Measurements from ENCODE around the gene POU2F2.
"Not testable (repeated sequence)": the region's sequence is repeated elsewhere in the genome, so short reads cannot be mapped to it uniquely, and the experiment has no call there.

POU2F2 gene

DNA sequence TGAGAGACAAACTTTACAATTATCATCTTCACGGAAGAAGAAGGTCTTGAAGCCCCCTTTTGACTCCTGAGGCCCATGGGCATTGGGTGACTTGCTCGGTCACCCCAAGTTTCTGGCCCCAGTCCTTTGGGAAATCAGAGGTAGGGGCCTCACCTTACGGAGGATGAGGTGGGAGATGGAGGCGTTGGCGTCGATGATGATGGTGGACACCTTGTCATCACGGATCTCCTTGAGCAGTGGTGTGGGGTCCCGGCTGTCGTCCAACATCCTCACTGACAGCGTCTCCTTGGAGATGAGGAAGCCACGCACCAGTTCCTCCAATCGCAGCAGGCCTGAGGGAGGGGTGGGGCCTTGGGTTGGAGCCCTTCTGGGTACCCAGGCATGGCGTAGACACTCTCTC, 73.0 kb downstream of the POU2F2 start:
- DNase-seq (ENCODE audit: low spot score) = no peak

- no peak for DNase-seq (ENCODE audit: low spot score)
Measured at GRCh38 chr19:42057846-42058245, 74.4 kb downstream of the POU2F2 start.

GRCh38 chr19:42054205-42054604, 78.0 kb downstream of the POU2F2 start:
- no peak for DNase-seq (ENCODE audit: low spot score)

DNA sequence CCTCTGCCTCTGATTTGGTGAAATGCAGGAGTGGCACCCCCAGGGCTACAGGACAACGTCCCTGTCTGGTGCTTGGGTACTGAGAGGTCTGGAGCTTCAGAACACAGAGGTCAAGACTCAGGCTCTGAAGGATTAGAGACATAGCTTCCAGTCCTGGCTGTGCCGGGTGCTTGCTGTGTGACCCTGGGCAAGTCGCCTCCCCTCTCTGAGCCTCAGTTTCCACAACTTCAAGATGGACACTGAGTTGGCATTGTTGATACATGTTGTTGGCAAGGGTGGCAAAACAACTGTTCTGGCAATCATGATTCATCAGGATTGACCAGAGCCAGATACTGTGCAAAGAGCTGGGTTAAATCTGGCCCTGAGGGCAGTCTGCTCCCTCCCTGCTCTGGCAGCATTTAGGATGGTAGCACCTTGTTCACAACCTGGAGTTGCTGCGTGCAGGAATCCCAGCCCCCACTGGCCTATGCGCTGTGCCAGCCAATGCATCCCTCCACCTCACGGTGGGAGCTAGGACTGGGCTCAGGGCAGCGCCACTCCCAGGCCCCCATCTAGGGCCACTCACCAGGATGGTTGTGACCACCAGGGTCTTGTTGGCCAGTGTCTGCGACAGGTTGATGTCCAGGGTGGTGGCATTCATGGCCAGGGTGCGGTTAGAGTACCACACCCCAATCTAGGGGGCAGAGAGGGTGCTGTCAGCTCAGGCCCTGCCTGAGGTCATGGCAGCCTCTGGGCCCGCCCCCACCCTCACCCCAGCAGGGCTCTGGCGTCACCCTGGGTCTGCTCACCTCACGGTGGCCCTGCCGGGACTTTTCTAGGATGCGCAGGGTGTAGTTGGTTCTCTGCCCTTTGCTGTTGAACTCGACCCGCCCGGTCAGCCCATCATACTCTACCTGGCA, 79.0 kb downstream of the POU2F2 start:
- DNase-seq (ENCODE audit: low spot score) = no peak

- DNase-seq (ENCODE audit: low spot score) = no peak
Measured at GRCh38 chr19:42052241-42052863, 79.9 kb downstream of the POU2F2 start.

DNA sequence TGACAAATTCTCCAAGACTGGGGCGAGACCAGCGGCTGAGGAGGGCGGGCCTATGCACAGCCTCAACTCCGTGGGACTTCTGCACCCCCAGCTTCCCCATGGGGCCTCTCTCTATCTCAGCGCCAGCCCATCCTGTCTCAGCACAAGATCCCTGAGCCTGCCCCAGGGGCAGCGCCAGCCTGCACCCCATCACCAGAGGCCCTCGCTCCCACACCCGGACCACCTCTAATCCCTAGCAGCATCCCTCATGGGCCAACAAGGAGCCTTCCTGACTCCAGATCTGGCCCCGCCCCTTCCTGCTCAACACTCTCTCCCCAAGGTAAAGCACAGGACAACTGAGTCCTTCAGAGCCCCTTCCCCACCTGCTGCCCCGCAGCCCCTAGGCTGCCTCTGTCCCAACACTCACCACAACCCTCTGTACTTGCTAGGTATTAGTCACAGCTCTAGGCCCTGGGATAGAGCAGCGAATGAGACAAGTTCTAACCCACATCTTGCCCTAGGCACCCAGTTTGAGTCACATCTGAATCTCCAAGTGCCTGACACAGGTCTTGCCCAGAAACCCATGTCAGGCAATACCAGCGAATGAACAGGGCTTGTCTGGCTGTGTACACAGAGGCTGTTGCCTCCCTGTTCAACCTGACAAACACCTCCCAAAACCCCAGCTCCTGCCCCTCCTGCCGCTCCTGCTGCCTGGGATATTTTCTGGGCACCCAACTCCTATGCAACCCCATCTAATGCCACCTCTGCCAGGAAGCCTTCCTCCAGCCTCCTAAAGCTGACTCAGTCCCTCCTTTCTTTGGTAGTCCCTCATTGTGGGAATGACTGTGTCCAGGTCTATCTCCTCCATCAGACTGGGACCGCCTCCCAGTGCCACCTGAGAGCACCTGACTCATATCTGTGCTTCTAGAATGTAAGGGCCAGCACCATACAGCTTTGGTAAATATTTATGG, 80.8 kb downstream of the POU2F2 start:
- DNase-seq (ENCODE audit: low spot score) = no peak

DNA sequence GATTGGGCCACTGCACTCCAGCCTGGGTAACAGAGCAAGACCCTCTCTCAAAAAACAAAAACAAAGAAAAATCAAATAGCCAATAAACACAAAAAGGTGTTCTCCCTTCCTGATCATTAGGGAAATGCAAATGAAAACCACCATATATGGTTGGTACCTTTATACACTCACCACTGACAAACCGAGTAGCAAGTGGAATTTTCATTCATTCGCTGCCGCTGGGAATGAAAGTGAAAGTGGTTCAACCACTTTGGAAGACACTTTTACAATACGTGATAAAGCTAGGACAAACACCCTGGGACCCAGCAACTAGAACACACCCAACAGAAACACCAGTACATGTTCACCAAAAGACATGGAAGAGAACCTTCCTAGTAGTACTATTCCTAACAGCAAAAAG, 83.3 kb downstream of the POU2F2 start:
- no peak for DNase-seq (ENCODE audit: low spot score)

DNA sequence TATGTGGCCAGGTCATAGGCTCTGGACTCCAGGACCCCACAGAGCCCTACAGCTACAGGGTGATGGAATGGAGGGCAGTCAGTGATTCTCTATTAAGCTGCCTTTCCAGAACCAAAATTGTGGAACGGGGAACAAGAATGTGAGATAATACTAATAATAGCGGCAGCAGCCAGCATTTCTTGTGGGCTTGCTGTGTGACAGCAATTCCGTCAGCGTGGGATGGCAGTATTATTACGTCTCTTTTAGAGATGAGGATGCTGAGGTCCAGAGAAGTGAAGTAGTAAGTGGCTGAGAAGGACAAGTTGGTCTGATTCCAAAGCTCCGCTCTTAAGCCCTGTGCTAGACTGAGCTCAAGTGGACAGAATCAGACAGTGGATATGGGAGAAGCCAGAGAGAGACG, 86.7 kb downstream of the POU2F2 start:
- DNase-seq (ENCODE audit: low spot score) = no peak

DNA sequence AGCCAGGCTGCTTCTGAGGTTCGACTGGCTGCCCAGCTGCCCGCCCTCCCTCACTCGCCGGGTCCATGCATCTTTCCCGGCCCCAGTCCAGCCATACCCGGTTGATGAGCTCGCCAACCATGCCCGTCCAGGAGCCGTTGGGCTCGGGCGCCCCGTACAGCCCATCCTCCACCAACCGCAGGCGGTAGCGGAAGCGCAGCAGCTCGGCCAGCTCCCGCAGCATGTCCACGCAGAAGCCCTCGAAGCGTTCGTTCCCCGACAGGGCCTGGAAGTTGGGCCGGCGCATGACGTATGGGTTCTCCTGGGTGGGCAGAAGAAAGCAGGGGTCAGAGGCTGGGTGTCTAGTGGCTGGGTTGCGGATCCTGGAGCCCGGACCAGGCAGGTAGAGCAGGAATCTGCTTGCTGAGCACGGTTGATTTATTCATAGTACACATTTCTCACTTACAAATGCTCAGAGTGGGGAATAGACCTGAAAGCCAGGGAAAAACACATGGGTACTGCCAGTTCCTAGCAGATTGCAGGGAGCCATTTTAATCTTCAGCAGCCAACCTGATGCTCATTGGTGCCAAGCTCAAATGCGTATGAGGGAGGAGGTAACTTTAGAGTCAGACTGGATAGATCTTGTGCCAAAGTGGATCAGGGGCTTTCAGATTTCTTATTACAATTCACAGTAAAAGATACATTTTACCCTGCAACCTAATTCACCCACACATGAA, 89.6 kb downstream of the POU2F2 start:
- DNase-seq (ENCODE audit: low spot score) = no peak

DNA sequence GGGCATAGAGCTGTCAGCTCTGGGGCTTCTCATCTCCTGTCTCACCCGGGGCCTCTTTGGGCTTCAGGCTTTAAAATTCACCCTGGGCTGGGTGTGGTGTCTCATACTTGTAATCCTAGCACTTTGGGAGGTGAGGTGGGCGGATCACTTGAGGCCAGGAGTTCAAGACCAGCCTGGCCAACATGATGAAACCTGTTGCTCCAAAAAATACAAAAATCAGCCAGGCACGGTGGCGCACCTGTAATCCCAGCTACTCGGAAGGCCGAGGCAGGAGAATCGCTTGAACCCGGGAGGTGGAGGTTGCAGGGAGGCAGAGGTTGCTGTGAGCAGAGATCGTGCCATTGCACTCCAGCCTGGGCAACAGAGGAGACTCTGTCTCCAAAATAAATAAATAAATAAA, 91.8 kb downstream of the POU2F2 start:
- DNase-seq (ENCODE audit: low spot score) = not testable (repeated sequence)

DNA sequence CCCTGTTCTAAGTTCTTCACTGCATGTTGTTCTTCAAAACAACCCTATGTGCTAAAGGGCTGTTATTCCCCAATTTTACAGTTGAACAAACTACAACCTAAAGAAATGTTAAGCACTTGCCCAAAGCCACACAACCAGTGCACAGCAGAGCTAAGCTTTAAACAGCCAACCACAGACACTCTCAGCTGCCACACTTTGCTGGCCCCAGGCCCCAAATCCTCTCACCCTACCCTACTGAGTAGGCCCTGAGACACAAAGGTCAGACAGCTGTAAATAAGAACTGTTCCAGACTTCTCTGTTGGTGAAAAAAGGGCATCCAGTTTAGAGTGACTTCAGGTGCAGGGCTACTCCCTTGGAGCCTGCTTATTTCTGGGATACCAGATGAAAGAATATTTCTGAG, 92.2 kb downstream of the POU2F2 start:
- no peak for DNase-seq (ENCODE audit: low spot score)

DNA sequence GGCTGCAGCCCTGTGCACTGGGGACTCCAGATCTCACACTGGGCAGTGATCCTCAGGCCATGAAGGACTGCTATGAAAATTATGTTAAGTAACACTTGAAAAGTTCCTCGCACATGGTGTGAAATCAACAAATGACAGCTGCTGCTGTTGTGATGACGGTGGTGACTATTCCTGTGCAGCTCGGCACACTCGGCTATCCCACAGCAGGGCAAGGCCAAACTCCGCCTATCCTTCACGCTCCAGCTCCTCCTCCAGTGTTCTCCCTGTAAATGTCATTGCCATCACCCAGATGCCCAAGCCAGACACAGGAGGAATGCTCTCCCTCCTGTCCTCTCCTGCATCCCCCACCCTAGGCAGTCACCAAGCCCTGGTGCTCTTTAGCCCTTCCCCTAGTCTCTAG, 93.6 kb downstream of the POU2F2 start:
- no peak for DNase-seq (ENCODE audit: low spot score)

DNA sequence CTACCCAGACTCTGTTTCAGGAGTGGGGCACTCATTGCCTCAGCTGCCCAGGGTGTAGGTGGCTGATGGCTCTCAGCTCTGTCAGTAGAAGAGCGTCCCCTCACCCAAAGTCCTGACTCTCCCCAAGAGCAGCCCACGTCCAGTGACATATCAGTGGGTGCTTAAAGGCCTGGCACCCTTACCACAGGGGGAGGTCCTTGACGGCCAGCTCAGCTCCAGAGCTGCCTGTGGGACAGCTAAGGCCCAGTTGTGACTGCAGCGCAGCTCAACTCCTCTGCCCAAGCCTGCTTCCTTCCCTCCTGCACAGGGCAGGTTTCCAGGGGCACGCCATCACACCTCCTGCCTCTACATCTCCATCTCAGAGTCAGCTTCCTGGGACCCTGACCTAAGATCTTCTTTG, 94.6 kb downstream of the POU2F2 start:
- no peak for DNase-seq (ENCODE audit: low spot score)
